Measurements from ENCODE around the gene TAF6. TPM values are rescaled to one million over a fixed set of nuclear protein-coding genes. Genes with fewer than 3 reads are reported as not detected.

Gene TAF6
- 24.7 and 45.3 TPM in 2 replicates for total RNA-seq

DNA sequence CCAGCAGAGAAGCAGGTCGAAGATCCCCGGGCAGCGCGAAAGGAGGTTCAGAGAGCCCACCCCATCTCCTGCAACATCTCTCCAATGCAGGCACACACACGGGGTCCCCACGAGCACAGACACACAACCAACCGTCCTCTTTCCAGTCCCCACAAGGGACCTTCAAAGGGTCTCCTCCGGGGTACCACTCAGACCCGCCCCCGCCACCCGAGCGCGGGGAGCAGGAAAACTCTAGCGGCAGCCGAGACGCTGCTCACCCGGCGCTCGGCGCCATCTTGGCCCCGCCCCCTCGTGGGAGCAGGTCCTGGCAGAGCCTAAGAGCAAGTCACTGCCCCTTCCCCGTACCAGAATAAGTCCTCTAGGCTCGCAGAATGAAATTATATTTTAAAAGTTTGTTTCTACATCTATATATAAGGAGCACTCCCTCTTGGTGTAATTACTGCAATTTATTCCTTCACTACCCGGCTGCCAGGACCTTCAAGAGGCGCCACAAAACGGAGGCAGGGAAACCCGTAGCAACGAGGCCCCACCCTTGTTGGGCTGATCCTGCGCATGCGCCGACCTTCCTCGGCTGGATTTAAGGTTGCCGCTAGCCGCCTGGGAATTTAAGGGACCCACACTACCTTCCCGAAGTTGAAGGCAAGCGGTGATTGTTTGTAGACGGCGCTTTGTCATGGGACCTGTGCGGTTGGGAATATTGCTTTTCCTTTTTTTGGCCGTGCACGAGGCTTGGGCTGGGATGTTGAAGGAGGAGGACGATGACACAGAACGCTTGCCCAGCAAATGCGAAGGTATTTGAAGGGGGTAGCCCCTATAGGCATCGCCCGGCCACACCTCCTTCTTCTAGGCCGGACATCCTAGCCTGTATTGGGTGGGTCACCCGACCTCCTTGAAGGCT is at the start of gene TAF6, which contains the start of gene CNPY4:
Gene TAF6 (minus strand): TSS at position 287 of the 898 bp plus-strand sequence. CDS start 5,149 bp downstream, outside the sequence.
Gene CNPY4 (plus strand): TSS at position 563 of the 898 bp plus-strand sequence. CDS start 111 bp downstream, at position 674.

DNA sequence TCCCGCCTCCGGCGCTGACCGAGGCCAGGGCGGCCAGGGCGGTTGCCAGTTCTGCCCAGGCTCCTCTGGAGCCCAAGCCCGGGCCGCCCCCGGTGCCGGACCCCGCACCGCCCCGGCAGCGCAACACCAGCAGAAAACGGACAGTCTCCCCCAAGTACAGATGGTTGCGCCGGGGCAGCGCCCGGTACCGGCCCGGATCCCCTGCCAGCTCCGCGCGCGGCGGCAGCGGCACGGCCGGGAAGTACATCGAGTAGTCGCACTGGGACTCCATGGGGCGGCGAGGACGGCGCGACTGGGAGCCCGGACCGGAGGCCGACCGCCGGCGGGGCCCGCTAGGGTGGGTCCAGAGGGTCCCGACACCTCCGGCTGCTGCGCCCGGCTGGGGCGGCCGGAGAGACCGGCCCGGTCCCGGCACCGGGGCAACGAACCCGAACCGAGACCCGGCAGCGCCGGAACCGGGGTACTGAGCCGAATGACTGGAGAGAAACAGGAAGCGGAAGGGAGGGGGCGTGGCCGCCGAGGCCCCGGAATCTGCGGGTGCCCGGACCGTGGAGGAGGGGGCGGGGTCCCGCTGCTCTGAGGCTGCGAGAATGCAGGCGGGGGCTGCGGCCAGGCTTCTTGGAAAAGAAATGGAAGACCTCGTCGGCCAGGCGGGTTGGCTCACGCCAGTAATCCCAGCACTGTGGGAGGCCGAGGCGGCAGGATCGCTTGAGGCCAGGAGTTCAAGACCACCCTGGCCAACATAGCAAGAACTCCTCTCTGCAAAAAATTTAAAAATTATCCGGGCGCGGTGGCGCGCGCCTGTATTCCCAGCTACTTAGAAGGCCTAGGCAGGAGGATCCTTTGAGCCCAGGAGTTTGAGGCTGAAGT is 39.3 kb upstream of the TAF6 start, which contains the start of gene TRAPPC14:
Gene TRAPPC14 (minus strand): TSS at position 495 of the 870 bp plus-strand sequence. CDS start 224 bp downstream, at position 271.

DNA sequence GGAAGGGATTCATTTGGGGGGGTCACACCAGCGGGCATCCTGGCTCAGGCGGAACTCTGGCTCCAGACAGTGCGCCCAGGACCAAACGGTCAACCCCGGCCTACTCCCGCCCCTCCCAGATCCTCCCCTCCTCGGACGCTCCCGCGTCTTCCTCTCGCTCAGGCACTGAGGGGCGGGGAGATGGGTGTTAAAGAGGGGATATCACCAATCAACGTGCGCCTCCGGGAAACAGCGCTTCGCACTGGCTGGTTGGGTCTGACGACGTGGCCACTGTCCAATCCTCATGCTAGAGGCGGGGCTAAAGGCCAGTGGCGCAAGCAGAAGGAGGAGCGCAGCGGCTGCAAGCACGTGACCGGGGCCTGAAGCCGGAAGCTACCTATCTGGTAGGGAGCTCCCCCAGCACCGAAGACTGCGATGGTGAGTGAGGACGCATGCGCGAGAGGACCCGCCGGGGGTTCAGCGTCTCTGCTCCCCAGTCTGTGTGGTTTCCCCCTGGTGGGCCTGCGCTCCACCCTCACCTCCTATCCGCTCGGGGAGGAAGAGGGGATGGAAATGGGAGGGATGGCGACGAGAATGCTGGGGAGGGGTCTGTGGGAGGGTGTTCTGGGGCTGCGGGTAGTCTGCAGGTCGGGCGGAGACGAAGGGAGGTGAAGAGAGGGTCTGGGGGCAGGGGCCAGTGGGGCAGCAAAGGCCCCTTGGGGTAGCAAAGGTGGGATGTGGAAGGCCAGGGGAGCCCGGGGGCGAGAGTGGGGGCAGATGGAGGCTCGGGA is 29.6 kb upstream of the TAF6 start, which contains the start of gene LAMTOR4:
Gene LAMTOR4 (plus strand): TSS at position 360 of the 770 bp plus-strand sequence. CDS start 55 bp downstream, at position 415.

DNA sequence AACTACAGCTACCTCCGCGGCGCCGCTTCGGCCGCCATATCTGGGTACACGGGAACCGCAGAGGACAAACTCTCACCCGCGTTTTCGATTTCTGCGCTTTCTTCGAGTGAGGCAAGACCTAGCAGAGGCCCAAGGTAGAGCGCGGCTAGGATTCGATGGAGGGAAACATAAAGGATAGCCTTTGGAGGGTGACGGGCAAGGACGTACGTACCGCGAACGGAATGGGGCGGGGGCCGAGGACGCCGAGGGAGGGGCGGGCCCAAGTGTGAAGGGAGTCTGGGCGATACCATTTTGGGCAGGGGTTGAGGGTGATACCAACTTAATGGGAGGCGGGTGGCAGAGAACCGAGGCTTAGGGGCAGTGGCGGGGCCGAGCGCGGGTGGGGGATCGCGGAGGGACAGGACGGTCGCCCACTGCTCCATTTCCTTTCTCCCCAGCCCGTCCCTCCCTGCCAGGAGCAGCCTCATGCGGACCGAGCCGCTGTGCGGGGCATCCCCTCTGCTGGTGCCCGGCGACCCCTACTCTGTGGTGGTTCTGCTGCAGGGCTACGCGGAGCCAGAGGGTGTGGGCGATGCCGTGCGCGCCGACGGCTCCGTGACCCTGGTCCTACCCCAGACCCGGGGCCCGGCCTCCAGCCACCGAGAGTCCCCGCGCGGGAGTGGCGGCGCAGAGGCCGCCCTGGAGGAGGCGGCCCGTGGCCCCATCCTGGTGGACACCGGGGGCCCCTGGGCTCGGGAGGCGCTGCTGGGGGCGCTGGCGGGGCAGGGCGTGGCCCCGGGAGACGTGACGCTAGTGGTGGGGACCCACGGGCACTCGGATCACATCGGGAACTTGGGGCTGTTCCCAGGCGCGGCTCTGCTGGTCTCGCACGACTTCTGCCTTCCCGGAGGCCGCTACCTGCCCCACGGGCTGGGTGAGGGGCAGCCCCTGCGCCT is 8.0 kb upstream of the TAF6 start, which contains the start of gene MBLAC1:
Gene MBLAC1 (plus strand): TSS at position 37 of the 935 bp plus-strand sequence. CDS start 429 bp downstream, at position 466.

DNA sequence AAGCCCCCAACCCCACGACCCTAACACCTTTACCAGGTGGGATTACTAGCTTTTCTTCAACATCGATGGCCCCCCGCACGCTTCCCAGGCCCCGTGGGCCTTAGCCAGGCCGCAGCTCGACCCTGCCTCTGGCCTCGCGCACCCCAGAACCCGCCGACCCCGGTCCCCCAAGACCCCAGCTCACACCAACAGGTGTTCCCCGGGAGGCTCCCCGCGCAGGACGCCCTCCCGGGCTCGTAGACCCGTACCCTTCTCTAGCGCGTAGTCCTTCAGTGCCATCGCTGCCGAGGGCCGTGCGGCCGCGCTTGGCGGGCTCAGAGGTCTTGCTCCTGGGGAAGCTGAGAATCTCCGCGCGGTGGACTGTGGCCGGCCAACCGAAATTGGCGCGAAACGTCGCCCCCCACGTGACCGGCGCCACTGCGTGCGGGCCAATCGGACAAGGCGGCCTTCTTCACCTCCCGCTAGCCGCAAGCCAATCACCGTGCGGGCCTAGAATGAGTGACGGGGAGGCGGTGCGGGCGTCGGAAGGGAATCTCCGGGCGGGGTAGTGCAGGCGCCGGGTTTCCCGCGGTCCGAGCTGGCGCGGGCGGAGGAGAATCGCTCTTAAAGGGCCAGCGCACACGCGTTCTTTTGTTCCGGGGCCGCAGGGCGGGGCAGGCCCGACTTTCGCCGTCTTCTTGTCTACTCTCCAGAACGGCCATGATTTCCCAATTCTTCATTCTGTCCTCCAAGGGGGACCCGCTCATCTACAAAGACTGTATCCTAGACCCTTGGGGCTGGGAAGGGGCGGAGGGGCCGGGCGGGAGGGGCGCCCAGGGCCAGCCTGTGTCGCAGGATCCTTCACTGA is 17.9 kb downstream of the TAF6 start, which contains the start of the genes AP4M1 and MCM7:
Gene AP4M1 (plus strand): TSS at position 628 of the 847 bp plus-strand sequence. CDS start 72 bp downstream, at position 700.
Gene MCM7 (minus strand): TSS at position 382 of the 847 bp plus-strand sequence. CDS start 103 bp downstream, at position 279.

DNA sequence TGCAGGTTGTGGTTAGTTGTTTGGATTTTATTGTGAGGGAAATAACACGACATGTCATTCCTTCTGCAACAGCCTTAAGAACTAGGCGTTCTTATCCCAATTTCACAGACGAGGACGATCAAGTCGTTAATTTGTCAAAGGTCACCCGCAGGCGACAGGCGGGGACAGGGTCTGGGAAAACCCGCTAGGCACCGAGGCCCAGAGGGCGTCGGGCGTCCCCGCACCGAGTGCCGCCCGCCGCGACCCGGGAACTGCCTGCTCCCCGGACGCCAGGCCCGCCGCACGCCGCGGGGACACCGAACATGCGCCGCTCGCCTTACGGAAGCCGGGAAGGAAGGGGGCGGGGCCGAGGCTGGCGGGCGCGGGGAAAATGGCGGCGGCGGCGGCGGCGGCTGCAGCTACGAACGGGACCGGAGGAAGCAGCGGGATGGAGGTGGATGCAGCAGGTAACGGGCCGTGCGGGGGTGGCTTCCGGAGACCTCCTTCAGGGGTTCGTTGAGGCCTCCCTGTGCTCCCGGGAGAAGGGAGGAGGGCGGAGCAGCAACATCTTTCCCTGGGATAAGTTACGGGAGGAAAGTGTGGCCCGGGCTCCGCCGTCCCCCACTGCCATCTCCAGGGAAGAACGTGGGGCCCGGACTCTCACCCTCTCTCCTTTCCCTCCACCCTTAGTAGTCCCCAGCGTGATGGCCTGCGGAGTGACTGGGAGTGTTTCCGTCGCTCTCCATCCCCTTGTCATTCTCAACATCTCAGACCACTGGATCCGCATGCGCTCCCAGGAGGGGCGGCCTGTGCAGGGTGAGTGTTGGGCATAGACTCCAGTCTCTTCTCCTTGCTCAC is 30.3 kb downstream of the TAF6 start, which contains the start of gene COPS6:
Gene COPS6 (plus strand): TSS at position 349 of the 837 bp plus-strand sequence. CDS start 22 bp downstream, at position 371.

DNA sequence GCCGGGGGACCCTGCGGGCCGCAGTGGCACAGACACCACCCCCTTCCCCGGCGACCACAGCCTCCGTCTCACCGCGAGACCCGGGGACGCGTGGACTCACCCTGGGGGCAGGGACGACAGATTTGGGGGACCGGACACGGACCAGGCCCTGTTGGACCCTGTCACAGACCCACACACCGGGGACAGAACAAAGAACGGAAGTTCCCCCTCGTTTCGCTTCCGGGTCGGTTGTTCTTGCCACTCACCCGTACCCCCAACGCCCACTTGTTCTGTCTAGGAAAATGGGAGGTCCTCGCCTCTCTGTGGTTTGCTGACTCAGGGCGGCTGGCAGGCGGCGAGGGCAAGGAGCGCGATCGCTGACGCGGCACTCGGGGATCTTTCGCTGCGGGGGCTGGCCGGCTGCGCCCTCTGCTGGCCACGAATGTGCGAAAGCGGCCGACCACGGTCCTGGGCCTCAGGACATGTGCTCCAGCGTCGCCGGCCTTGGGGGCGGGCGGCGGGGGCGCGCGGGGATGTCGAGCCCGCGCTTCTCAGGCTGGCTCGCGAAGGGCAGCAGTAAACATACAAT is 37.5 kb downstream of the TAF6 start, which contains the start of gene ZNF3:
Gene ZNF3 (minus strand): TSS at position 189 of the 568 bp plus-strand sequence. CDS start 4,366 bp downstream, outside the sequence.

Small RNA genes within 50 kb of the gene (small RNA-seq; reads per million reads assigned to genes)
- gene MIR106B (5,082 reads per million, percentile 100 among the genes with 10 or more reads in this experiment), gene MIR25 (876 reads per million, percentile 99 among the genes with 10 or more reads in this experiment), gene MIR93 (4,707 reads per million, percentile 100 among the genes with 10 or more reads in this experiment)

Other genes with a start within 250 kb of the TAF6 start
- under 0.01 and 0.54 TPM in 2 replicates for gene OR2AE1, start 242.3 kb downstream of the TAF6 start, total RNA-seq
- gene TRIM4, start 199.8 kb downstream of the TAF6 start, total RNA-seq = 27.3 and 45.9 TPM in 2 replicates
- gene GJC3, start 189.7 kb downstream of the TAF6 start, total RNA-seq = under 0.01 TPM in 1 of 2 replicates, not detected in the other
- not detected in 2 replicates for gene AZGP1, start 143.3 kb downstream of the TAF6 start, total RNA-seq
- gene ZKSCAN1, start 103.8 kb downstream of the TAF6 start, total RNA-seq = 43.4 and 54.6 TPM in 2 replicates
- 8.0 and 8.6 TPM in 2 replicates for gene ZSCAN21, start 69.6 kb downstream of the TAF6 start, total RNA-seq
- 29.6 and 48.3 TPM in 2 replicates for gene ZNF3, start 37.6 kb downstream of the TAF6 start, total RNA-seq
- gene COPS6, start 30.4 kb downstream of the TAF6 start, total RNA-seq = 40.0 and 54.4 TPM in 2 replicates
- gene MCM7, start 18.0 kb downstream of the TAF6 start, total RNA-seq = 47.9 and 52.2 TPM in 2 replicates
- gene AP4M1, start 17.7 kb downstream of the TAF6 start, total RNA-seq = 16.2 and 19.2 TPM in 2 replicates
- 20.0 and 36.5 TPM in 2 replicates for gene CNPY4, start 276 bp upstream of the TAF6 start, total RNA-seq
- gene MBLAC1, start 7.6 kb upstream of the TAF6 start, total RNA-seq = 0.87 and 2.0 TPM in 2 replicates
- 70.5 and 91.9 TPM in 2 replicates for gene LAMTOR4, start 29.6 kb upstream of the TAF6 start, total RNA-seq
- gene TRAPPC14, start 39.4 kb upstream of the TAF6 start, total RNA-seq = 11.0 and 14.0 TPM in 2 replicates
- 1.2 and 2.6 TPM in 2 replicates for gene GAL3ST4, start 49.3 kb upstream of the TAF6 start, total RNA-seq
- gene GPC2, start 58.0 kb upstream of the TAF6 start, total RNA-seq = 2.7 and 3.1 TPM in 2 replicates
- 1.2 and 2.1 TPM in 2 replicates for gene STAG3, start 58.6 kb upstream of the TAF6 start, total RNA-seq
- gene PVRIG, start 100.6 kb upstream of the TAF6 start, total RNA-seq = not detected in 2 replicates
- gene SPDYE3, start 188.3 kb upstream of the TAF6 start, total RNA-seq = not detected in 2 replicates
- gene PILRB, start 238.8 kb upstream of the TAF6 start, total RNA-seq = 12.5 and 14.1 TPM in 2 replicates

Measured in placental epithelial cell (primary cell).